Prostate gland (tissue), 2 donors: ENCODE results near the gene CEACAM3. TPM values are rescaled to one million over a fixed set of nuclear protein-coding genes. Genes with fewer than 3 reads are reported as not detected.

Source experiments
- DNase-seq: peaks from one replicate; pipeline ENCODE4 v3.0.0-alpha.2; 2019; ENCODE audit warnings: low spot score
- H3K27ac ChIP-seq, 2 donors: fragments of 200-600 bp; sonication (generic); 2 replicates each; pipeline ENCODE4 v1.5.1; 2017 to 2019
- H3K27me3 ChIP-seq: fragments of 200-600 bp; sonication (generic); replicated peaks from 2 replicates; pipeline ENCODE4 v1.5.1; 2019; ENCODE audit not compliant: insufficient read depth
- H3K36me3 ChIP-seq, 2 donors: fragments of 200-600 bp; sonication (generic); 1 replicate in 1 of 2; 2 replicates in 1 of 2; pipeline versions ENCODE4 v1.5.1 to v1.8.1; 2017 to 2019
- H3K4me1 ChIP-seq: fragments of 200-600 bp; sonication (generic); replicated peaks from 2 replicates; pipeline ENCODE4 v1.5.1; 2019
- H3K4me3 ChIP-seq, 2 donors: fragments of 200-600 bp; sonication (generic); 2 replicates each; pipeline ENCODE4 v1.5.1; 2017 to 2019
- H3K9me3 ChIP-seq: fragments of 200-600 bp; sonication (generic); 2 replicates; pipeline ENCODE4 v1.5.1; 2017
- CTCF ChIP-seq, 4 experiments: fragments of 200-600 bp in 2 of 4; fragments of 450-650 bp in 2 of 4; sonication (generic) in 2 of 4; IDR thresholded peaks; 1 replicate in 3 of 4; 2 replicates in 1 of 4; pipeline ENCODE4 v1.5.1; 2016 to 2019; ENCODE audit warnings: antibody characterized with exemption in 4 of 4, mild to moderate bottlenecking in 2 of 4, moderate library complexity in 2 of 4
- POLR2A ChIP-seq: fragments of 450-650 bp; IDR thresholded peaks from one replicate; pipeline ENCODE4 v1.6.1; 2016; ENCODE audit warnings: antibody characterized with exemption, mild to moderate bottlenecking
- POLR2AphosphoS5 ChIP-seq: sonication (generic); formaldehyde crosslinking; IDR thresholded peaks from one replicate; pipeline ENCODE4 v1.6.1; 2017; ENCODE audit warnings: antibody characterized with exemption
- WGBS: methylation state at CpG from one replicate; pipeline ENCODE4 v1.1.5; 2018; 5-methylcytosine and 5-hydroxymethylcytosine counted together
- intact Hi-C: fragments of 100-400 bp; cut with DNase I; formaldehyde crosslinking; loops from one replicate; pipeline ENCODE4 v1.14.2; 2022
- total RNA-seq, 2 donors: library from RNA; depleted of rRNA; stranded (reverse); fragments of >200 nt; gene quantifications; one replicate each; pipeline ENCODE4 v1.1.0, GENCODE V29; 2016

The CEACAM3 gene
- total RNA-seq, 2 donors from 2014 or later = 0.59 TPM; not detected in 1

GRCh38 chr19:41801792-41802211 is 5.4 kb downstream of the CEACAM3 start:
- 26% methylated on average over 2 of the region's 2 CpGs for WGBS
- TF ChIP-seq POLR2A (no peak), CTCF (IDR thresholded peaks at IDR 0.05) (no peak), POLR2AphosphoS5 (peak; percentile 15)
- DNase-seq = no peak
- Histone ChIP-seq H3K36me3 (no peaks in the 10 kb centered on the region), H3K27ac (no peak overlapping the region), H3K4me3 (no peak overlapping the region), H3K27me3 (no peaks in the 10 kb centered on the region), H3K4me1 (no peaks in the 10 kb centered on the region), H3K9me3 (no peaks in the 10 kb centered on the region)
- intact Hi-C loops = no loop called here

- Histone ChIP-seq H3K4me3 (no peak overlapping the region), H3K27ac (no peak overlapping the region), H3K4me1 (no peaks in the 10 kb centered on the region), H3K36me3 (no peaks in the 10 kb centered on the region), H3K9me3 (no peaks in the 10 kb centered on the region), H3K27me3 (no peaks in the 10 kb centered on the region)
- no peak for DNase-seq
- intact Hi-C loops = no loop called here
- WGBS = 86% methylated on average over 2 of the region's 2 CpGs
- TF ChIP-seq POLR2AphosphoS5 (no peak), POLR2A (no peak), CTCF (IDR thresholded peaks at IDR 0.05) (no peak)
Measured at GRCh38 chr19:41802770-41803169, 6.4 kb downstream of the CEACAM3 start.

- Histone ChIP-seq H3K4me3 (no peak overlapping the region), H3K36me3 (no peaks in the 10 kb centered on the region), H3K9me3 (no peaks in the 10 kb centered on the region), H3K27me3 (no peaks in the 10 kb centered on the region), H3K27ac (no peak overlapping the region), H3K4me1 (no peaks in the 10 kb centered on the region)
- no peak for TF ChIP-seq POLR2AphosphoS5
- intact Hi-C loops = no loop called here
- 94% methylated on average over 3 of the region's 3 CpGs for WGBS
- no peak for DNase-seq
Measured at GRCh38 chr19:41804336-41804735, 7.9 kb downstream of the CEACAM3 start.

- Histone ChIP-seq H3K4me1 (no peaks in the 10 kb centered on the region), H3K36me3 (no peaks in the 10 kb centered on the region), H3K27me3 (no peaks in the 10 kb centered on the region), H3K9me3 (no peaks in the 10 kb centered on the region), H3K27ac (no peak overlapping the region), H3K4me3 (no peak overlapping the region)
- 92% methylated on average over 3 of the region's 3 CpGs for WGBS
- intact Hi-C loops = no loop called here
- no peak for DNase-seq
- TF ChIP-seq CTCF (IDR thresholded peaks at IDR 0.05) (no peak), POLR2AphosphoS5 (no peak), POLR2A (no peak)
Measured at GRCh38 chr19:41807176-41807575, 10.8 kb downstream of the CEACAM3 start.

GRCh38 chr19:41808663-41809566 is 12.5 kb downstream of the CEACAM3 start:
- no peak overlapping the region for H3K27ac ChIP-seq
- TF ChIP-seq CTCF (IDR thresholded peaks at IDR 0.05) (no peak), POLR2A (no peak), POLR2AphosphoS5 (no peak)
- H3K4me1 ChIP-seq = no peaks in the 10 kb centered on the region
- no peak overlapping the region for H3K4me3 ChIP-seq
- intact Hi-C loops = no loop called here
- no peaks in the 10 kb centered on the region for H3K27me3 ChIP-seq
- DNase-seq = no peak
- no peaks in the 10 kb centered on the region for H3K36me3 ChIP-seq
- no peaks in the 10 kb centered on the region for H3K9me3 ChIP-seq
- 77% methylated on average over 16 of the region's 16 CpGs for WGBS
